SIG-M5 treated with dmso at 0.1 percent for 504 hours (cell line): ENCODE results near the gene INHBC.
"Not testable (repeated sequence)": the region's sequence is repeated elsewhere in the genome, so short reads cannot be mapped to it uniquely, and the experiment has no call there.

ENCODE experiments used
- DNase-seq: peaks from one replicate; lab custom pipeline; 2025; ENCODE audit not compliant: unreplicated experiment; lab: John Stamatoyannopoulos, UW

Gene INHBC

DNA sequence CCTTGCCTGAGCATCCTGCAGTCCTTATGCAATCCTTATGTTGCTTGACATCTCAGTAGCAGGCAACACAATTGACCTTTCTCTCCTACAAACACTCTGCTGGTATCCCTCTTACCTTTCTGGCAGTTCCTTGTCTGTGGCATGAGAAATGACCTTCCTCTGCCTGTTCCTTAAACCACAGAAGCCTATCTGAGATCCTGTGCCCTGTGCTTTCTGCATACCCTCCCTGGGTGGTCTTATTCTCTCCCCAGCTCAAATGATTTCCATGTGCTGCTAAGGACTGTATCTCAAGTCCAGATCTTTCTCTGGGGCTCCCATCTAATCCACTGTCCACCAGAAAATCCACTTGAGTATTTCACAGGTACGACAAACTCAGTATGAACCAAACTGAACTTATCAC is 47.1 kb downstream of the INHBC start:
- DNase-seq: no peak

DNA sequence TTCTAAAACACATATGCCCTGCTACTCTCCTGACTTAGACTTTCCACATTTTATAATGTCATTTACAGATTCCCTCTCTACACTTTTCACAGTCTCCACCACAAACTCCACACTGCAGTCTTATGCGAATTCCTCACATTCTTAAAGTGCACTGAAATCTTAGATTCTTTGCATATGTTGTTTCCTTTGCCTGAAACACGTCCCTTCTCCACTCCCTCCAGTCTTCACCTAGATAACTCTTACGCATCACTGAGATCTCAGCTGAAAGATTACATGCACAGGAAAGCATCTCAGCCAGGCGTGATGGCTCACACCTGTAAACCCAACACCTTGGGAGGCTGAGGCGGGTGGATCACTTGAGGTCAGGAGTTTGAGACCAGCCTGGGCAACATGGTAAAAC is 48.9 kb downstream of the INHBC start:
- DNase-seq: no peak

DNA sequence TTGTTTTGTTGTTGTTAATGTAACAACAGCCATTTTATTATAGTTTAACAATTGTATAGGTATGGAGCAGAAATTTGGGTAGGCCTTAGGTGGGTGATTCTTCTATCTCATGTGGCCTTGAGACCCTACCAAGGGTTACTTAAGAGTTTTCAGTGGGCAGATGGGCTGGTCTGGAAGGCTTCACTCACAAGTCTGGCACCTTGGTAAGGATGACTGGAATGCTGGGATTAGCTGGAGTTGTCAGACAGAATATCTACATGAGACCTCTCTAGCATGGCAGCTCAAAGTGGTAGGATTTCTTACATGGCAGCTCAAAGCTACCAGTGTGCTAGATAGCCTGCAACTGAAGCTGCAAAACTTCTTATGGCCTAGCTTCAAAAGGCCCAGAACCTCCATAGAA is 51.1 kb downstream of the INHBC start:
- no peak for DNase-seq

DNA sequence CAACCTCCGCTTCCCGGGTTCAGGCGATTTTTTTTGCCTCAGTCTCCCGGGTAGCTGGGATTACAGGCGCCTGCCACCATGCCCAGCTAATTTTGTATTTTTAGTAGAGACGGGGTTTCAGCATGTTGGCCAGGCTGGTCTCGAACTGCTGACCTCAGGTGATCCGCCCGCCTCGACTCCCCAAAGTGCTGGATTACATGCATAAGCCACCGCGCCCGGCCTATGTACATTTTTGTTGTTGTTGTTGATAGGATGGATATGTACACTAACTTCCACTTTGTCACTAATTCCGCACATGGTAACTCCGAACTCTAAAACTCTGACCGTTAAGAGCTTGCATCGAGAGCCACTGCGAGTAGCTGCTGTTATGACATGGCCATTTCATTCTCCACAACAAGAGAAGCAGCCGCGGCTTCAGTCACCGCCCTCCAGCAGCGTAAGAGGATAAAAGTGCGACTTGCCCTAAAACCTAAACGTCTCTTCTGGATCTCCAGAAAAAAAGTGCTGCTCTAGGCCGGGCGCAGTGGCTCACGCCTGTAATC is 52.5 kb downstream of the INHBC start:
- DNase-seq: no peak

DNA sequence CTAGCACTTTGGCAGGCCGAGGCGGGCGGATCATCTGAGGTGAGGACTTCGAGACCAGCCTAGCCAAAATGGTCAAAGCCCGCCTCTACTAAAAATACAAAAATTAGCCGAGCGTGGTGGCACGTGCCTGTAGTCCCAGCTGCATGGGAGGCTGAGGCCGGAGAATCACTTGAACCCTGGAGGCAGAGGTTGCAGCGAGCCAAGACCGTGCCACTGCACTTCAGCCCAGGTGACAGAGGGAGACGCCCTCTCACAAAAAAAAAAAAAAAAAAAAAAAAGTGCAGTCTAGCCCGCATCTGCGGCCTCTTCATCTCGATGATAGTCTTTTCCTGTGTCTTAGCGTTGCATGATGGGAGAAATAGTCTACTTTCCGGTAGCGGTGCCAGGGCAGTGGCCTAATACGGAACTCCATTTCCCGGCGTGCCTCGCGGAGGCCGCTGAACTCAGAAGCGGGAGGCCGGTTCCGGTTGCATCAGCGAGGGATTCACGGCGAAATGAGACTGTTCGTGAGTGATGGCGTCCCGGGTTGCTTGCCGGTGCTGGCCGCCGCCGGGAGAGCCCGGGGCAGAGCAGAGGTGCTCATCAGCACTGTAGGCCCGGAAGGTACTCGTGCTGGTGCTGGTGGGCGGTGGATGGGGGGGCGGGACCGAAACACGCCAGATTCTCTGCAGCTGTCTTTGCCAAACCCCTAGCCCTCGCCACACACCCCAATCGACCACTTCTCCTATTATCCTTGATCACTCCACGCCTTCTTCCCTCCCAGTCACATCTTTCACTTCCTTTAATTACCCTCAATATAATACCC is 53.2 kb downstream of the INHBC start, which contains the start of gene MARS1:
MARS1 (plus strand) TSS at position 472 of the 805 bp plus-strand sequence; CDS start at position 495, 23 bp downstream.
- DNase-seq: peak; percentile 99

DNA sequence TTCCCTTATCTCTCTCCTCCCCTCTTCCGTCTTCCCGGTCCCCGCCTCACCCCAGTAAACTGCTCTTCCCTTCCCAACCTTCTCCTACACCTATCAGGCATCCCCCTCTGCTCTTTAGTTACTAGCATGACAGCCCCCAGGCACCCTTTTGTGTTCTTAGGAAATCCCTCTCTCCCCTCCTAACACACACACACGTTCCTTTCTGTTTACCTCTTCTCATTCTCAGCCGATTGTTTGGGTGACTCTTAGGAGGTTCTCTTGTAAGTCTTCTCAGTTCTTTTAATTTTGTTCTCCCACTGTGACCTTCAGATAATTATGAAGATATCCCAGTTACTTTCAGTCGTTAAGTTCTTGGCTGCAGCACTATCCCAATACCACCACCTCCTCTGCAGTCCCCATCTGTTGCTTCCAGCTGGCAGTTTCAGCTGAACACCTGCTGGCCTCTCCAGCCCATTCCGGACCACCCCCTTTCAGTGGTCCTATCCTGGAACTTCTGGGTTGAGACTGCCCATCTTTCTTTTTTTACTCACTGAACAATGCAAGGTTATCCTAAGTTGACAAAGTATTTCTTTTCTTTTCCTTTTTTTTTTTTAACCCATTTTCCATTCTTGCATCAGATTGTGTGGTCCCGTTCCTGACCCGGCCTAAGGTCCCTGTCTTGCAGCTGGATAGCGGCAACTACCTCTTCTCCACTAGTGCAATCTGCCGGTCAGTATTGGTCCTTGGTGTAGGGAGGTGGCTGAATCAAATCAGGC is 54.0 kb downstream of the INHBC start:
- DNase-seq: no peak

DNA sequence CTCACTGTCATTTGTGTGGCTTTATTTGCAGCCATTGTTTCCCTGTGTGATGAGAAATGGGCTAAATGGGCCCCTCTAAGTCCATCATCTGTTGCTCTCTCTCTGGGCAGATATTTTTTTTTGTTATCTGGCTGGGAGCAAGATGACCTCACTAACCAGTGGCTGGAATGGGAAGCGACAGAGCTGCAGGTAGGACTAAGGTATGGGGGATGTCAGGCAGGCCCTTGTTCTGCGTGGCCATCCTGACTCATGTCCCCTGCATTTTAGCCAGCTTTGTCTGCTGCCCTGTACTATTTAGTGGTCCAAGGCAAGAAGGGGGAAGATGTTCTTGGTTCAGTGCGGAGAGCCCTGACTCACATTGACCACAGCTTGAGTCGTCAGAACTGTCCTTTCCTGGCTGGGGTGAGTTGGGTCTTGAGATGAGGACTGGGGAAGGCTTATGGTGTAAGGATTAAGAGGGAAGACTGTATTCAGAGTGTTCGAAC is 54.6 kb downstream of the INHBC start:
- no peak for DNase-seq

DNA sequence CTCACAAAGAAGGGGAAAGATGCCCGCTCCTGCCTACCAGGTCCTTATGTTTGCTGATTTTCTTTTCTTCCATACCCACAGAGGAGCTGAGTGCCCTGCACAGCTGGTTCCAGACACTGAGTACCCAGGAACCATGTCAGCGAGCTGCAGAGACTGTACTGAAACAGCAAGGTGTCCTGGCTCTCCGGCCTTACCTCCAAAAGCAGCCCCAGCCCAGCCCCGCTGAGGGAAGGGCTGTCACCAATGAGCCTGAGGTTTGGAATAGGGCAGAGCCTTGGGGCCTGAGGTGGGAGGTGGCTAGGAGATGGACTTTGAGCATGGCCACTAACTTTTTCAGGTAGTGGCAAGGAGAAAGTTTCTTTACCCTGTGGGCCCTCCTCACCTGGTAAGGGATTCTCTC is 55.5 kb downstream of the INHBC start:
- no peak for DNase-seq

DNA sequence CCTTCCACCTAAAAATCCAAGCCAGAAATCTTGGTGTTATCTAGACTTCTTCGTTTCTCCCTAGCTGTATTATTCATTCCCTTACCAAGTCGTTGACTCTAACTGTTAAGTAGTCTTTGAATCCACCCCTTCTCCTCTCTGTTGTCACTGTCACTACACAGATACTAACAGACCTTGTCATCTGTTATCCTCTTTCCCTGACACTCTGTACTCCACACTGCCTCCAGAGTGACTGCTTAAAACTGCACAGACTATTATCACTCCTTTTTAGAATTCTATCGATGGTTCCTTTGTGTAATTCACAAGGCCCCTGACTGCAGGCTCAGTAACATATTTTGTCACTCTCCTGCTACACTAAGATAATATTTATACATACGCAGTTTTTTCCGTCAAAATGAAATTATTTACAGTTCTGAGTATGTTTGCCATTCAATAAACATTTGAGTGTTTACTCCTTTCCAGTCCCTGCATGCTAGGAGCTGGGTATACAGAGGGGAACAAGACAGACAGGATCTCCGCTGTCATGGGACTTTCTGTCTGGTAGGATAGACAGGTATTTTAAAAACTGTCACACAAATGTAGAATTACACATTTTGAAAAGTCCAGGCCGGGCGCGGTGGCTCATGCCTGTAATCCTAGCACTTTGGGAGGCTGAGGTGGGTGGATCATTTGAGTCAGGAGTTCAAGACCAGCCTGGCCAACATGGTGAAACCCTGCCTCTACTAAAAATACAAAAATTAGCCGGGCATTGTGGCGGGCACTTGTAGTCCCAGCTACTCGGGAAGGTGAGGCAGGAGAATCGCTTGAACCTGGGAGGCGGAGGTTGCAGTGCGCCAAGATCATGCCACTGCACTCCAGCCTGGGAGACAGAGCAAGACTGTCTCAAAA is 57.1 kb downstream of the INHBC start:
- peak; percentile 70 for DNase-seq

DNA sequence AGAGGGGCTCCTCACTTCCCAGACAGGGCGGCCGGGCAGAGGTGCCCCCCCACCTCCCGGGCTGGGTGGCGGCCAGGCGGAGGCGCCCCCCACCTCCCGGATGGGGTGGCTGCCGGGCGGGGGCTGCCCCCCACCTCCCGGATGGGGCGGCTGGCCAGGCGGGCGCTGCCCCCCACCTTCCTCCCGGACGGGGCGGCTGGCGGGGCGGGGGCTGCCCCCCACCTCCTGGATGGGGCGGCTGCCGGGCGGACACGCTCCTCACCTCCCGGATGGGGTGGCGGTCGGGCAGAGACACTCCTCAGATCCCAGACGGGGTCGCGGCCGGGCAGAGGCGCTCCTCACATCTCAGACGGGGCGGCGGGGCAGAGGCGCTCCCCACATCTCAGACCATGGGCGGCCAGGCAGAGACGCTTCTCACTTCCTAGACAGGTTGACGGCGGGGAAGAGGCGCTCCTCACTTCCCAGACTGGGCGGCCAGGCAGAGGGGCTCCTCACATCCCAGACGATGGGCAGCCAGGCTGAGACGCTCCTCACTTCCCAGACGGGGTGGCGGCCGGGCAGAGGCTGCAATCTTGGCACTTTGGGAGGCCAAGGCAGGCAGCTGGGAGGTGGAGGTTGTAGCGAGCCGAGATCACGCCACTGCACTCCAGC is 60.6 kb downstream of the INHBC start:
- DNase-seq: not testable (repeated sequence)

DNA sequence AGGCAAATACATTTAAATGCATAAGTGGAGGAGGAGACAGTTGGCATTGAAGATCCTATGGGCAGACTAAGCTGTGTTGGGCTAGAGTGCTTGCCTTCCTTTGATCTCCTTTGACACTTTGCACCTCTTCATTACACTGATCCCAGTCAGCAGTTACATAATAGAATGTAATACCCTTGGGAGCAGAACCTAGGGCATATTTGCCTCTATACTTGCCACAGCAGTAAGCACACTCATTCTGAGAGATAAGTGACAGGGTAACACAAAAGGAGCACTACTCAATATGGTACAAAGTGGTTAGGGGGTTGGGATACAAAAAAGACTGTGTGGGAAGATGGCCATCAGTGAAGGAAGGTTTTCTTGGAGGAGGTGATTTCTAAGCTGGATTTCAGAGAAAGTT is 62.2 kb downstream of the INHBC start:
- no peak for DNase-seq

DNA sequence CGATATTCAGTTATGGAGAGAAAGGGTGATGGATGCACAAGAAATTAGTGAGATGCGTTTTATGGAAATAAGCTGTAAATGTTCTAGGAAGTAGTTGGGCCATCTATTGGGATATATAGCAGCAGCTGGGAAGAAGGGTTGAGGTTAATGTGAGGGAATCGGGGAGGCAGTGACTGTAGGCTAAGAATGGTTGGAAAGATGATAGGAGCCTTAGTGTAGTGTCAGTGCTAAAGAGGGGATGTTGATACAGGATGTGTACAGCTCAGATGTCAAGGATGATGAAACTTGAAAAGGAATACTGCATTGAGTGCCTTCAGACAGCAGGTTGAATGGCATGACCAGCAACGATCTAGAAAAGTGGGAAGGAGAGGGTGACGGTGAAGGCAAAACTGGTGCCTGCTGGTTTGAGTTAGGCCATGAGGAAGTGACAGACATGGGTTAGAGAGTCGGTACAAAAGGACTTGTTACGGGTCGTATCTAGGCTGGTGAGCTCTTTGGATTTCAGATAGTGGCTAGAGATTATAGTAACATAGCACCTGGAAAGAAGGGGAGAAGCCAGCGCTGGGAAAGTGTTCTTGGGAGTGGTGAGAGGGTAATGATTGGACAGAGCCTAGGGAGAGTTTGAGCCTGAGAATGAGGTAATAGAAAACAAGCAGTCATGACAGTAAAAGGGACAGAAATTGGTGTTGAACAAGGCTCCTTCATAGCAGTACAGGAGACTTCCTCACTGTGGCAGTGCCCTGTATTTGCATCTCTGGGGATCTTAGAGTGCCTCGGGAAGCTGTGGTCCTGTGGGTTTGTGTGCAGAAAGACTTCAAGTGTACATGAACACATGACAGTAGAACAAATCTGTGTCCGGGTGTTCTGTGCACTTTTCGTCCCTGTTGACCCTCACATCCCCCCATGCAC is 62.9 kb downstream of the INHBC start:
- no peak for DNase-seq

DNA sequence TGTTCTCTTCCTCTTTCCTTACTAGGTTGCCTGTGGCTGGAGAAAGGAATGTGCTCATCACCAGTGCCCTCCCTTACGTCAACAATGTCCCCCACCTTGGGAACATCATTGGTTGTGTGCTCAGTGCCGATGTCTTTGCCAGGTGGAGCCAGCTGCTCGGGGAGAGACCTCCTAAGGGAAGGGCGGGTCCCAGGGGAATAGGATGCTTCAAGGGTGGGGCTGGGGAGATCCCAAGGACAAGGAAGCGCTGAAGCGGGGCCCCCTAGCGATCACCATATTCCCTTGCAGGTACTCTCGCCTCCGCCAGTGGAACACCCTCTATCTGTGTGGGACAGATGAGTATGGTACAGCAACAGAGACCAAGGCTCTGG is 63.5 kb downstream of the INHBC start:
- DNase-seq: no peak

DNA sequence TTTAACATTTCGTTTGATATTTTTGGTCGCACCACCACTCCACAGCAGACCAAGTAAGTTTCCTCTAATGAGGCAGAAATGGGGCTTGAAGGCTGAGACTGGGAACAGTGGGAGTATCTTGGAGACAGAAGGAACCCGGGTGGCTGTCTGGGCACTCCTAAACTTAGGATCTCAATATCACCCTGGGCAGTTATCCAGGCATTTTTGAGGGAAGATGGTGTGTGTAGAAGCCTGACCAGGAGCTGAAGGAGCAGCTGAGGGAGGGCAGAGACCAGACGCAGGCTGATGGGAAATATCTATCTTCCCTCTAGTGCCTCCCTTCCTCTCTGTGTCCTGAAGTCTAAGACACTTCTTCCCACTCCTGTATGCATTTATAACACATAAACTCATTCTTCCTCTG is 64.0 kb downstream of the INHBC start:
- DNase-seq: no peak

DNA sequence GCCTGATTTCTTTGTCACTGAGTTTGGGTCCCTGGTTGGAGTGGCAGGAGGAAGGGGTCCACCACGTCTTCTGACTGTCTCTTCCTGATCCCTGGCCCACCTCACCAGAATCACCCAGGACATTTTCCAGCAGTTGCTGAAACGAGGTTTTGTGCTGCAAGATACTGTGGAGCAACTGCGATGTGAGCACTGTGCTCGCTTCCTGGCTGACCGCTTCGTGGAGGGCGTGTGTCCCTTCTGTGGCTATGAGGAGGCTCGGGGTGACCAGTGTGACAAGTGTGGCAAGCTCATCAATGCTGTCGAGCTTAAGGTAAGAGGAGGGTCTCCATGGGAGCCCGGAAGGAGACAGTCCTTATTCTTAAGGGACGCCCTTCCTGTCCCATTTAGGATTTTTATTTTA is 65.6 kb downstream of the INHBC start:
- DNase-seq: no peak
